ENCODE data around the gene TAS2R39.

GRCh38 chr7:143217806-143218205 lies 34.6 kb downstream of the TAS2R39 start:
- TF ChIP-seq CTCF (IDR thresholded peaks at IDR 0.05; ENCODE audit: low read depth, low read length) = no peak
- TF ChIP-seq MYC (IDR thresholded peaks at IDR 0.05; ENCODE audit: low read depth, low read length) = no peak
- TF ChIP-seq MAX (IDR thresholded peaks at IDR 0.05; ENCODE audit: low read depth, low read length) = no peak

Data from NB4 (cell line).